Measurements from ENCODE around the gene AIG1. TPM values are rescaled to one million over a fixed set of nuclear protein-coding genes. Genes with fewer than 3 reads are reported as not detected.
"Not testable (repeated sequence)": the region's sequence is repeated elsewhere in the genome, so short reads cannot be mapped to it uniquely, and the experiment has no call there.

The AIG1 gene
- total and polyA plus RNA-seq, 2 experiments from 2014 or later, result 44.7 to 46.9 TPM

DNA sequence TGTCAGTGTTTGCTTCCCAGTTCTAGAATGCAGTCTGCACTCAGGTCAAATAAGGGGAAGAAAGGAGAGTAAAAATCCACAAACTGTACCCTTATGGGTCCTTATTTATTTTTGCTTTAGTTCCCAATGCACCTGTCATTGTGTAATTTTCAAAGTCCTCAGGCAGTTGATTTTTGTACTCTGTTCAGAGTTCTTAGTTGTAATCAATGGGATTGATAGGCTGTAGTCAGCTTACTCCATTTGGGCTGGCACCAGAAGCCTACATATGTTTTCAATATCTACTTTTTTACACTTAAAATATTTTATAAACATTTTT, 18.6 kb downstream of the AIG1 start:
- H2AFZ ChIP-seq, result no peak overlapping the region
- no peak overlapping the region for H3K4me3 ChIP-seq
- peaks cover 10% of the 10 kb centered on the region for H3K79me2 ChIP-seq (ENCODE audit: insufficient read depth)
- H3K27me3 ChIP-seq (replicated peaks; ENCODE audit: insufficient read depth), result no peaks in the 10 kb centered on the region
- no peaks in the 10 kb centered on the region for H3K4me1 ChIP-seq (ENCODE audit: insufficient read depth)
- no peaks in the 10 kb centered on the region for H3K36me3 ChIP-seq (ENCODE audit: low read depth)
- H3K9me2 ChIP-seq (ENCODE audit: insufficient read depth), result no peaks in the 10 kb centered on the region
- no peak overlapping the region for H3K9ac ChIP-seq
- H4K20me1 ChIP-seq (ENCODE audit: insufficient read depth), result no peaks in the 10 kb centered on the region
- H3K4me2 ChIP-seq (ENCODE audit: unreplicated experiment), result no peak overlapping the region
- no peaks in the 10 kb centered on the region for H3F3A ChIP-seq (ENCODE audit: insufficient read depth)
- no peak overlapping the region for H3K27ac ChIP-seq
- no peaks in the 10 kb centered on the region for H3K9me3 ChIP-seq (ENCODE audit: low read depth)
- in situ Hi-C loops (cut with MboI), result no loop called here
- no peak for DNase-seq
- TF ChIP-seq EZH2 (IDR thresholded peaks at IDR 0.05; ENCODE audit: insufficient read depth, poor library complexity, severe bottlenecking) (no peak), EZH2phosphoT487 (IDR thresholded peaks at IDR 0.05; ENCODE audit: insufficient read depth, low read depth) (no peak)

DNA sequence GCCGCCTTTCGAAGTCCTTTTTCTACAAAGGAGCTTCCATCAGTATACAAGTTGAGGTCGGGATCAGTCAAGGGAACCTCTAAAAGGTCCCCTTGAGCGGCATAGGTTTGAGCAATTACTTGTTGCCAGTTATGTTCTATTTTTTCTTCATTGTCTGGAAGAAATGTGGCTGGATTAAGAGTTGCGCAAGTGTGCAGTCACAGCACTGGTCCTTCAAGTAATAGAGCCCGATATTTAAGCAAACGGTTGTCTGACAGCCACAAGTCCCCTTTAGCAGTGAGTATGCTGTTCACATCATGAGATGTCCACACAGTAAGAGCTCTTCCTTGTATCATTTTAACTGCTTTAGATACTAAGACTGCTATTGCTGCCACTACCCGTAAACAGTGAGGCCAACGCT, 21.6 kb downstream of the AIG1 start:
- H3K4me1 ChIP-seq (ENCODE audit: insufficient read depth); H3K9ac ChIP-seq; DNase-seq; H2AFZ ChIP-seq; H3K4me2 ChIP-seq (ENCODE audit: unreplicated experiment); H3K36me3 ChIP-seq (ENCODE audit: low read depth); H3K27ac ChIP-seq; H3K4me3 ChIP-seq; H4K20me1 ChIP-seq (ENCODE audit: insufficient read depth); H3F3A ChIP-seq (ENCODE audit: insufficient read depth); in situ Hi-C loops (cut with MboI); H3K79me2 ChIP-seq (ENCODE audit: insufficient read depth); H3K27me3 ChIP-seq (replicated peaks; ENCODE audit: insufficient read depth); H3K9me2 ChIP-seq (ENCODE audit: insufficient read depth); H3K9me3 ChIP-seq (ENCODE audit: low read depth): not testable (repeated sequence)
- WGBS, 2 experiments (ENCODE audit: low coverage in 1 of 2, low lambda C conversion rate in 2 of 2, missing lambda C conversion rate in 2 of 2), result 96 to 98% methylated on average over 9 of the region's 9 CpGs

DNA sequence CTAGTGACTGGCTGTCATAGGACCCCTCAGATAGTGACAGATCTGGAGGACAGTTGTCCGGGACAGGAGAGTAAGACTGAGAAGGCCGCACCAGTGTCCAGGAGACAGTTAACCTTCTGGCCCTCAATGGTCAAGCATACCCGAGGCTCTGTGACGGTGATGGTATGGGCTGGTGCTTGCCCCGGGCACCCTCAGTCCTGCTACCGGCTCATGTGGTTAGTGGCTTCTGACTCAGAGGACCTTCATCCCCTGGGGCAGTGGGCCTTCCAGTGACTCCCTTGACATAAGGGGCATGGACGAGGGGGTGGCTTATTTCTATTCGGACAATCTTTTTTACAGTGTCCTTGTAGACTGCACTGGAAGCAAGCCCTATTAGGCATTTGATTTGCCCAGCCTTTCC, 23.3 kb downstream of the AIG1 start:
- H4K20me1 ChIP-seq (ENCODE audit: insufficient read depth); in situ Hi-C loops (cut with MboI); H2AFZ ChIP-seq; H3K4me1 ChIP-seq (ENCODE audit: insufficient read depth); H3K9ac ChIP-seq; H3K9me3 ChIP-seq (ENCODE audit: low read depth); H3F3A ChIP-seq (ENCODE audit: insufficient read depth); H3K27ac ChIP-seq; H3K79me2 ChIP-seq (ENCODE audit: insufficient read depth); H3K27me3 ChIP-seq (replicated peaks; ENCODE audit: insufficient read depth); H3K36me3 ChIP-seq (ENCODE audit: low read depth); H3K4me2 ChIP-seq (ENCODE audit: unreplicated experiment); DNase-seq; H3K4me3 ChIP-seq; H3K9me2 ChIP-seq (ENCODE audit: insufficient read depth): not testable (repeated sequence)
- WGBS, 2 experiments (ENCODE audit: low coverage in 1 of 2, low lambda C conversion rate in 2 of 2, missing lambda C conversion rate in 2 of 2), result 88 to 89% methylated on average over 8 of the region's 8 CpGs

DNA sequence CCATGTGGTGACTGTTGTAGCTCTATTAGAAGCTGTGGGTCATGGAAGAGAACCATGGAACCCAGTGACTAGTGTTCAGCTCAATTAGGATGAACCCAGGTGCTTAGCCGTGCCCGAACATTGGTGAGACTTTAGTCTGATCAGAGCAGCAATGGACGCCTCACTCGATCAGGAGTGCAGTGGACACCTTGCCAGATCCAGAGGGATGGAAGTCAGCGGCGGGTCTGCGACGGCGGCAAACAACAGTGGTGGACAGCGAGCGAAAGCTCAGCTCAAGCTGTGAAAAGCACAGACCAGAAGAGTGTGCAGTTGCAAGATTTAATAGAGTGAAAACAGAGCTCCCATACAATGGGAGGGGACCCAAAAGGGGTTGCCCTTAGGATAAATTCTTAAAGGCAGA, 26.6 kb downstream of the AIG1 start:
- H3K4me1 ChIP-seq (ENCODE audit: insufficient read depth); DNase-seq: not testable (repeated sequence)

GRCh38 chr6:143087856-143088255, 27.2 kb downstream of the AIG1 start:
- H3K36me3 ChIP-seq (ENCODE audit: low read depth), result no peaks in the 10 kb centered on the region
- 0 out of 2 replicates have a peak, but pooled peaks cover 3% of the 10 kb centered on the region for H3K4me1 ChIP-seq (ENCODE audit: insufficient read depth)
- 60 to 67% methylated on average over 2 of the region's 2 CpGs for WGBS, 2 experiments (ENCODE audit: low coverage in 1 of 2, low lambda C conversion rate in 2 of 2, missing lambda C conversion rate in 2 of 2)
- no peak for TF ChIP-seq EZH2 (IDR thresholded peaks at IDR 0.05; ENCODE audit: insufficient read depth, poor library complexity, severe bottlenecking)
- no peak for TF ChIP-seq EZH2phosphoT487 (IDR thresholded peaks at IDR 0.05; ENCODE audit: insufficient read depth, low read depth)
- no peak overlapping the region for H3K4me2 ChIP-seq (ENCODE audit: unreplicated experiment)
- H3K4me3 ChIP-seq, result no peak overlapping the region
- no peaks in the 10 kb centered on the region for H3K9me2 ChIP-seq (ENCODE audit: insufficient read depth)
- DNase-seq, result no peak
- no peaks in the 10 kb centered on the region for H3K9me3 ChIP-seq (ENCODE audit: low read depth)
- no peak overlapping the region for H2AFZ ChIP-seq
- H3K27me3 ChIP-seq (replicated peaks; ENCODE audit: insufficient read depth), result no peaks in the 10 kb centered on the region
- H3K27ac ChIP-seq, result no peak overlapping the region
- H3K9ac ChIP-seq, result no peak overlapping the region
- no peaks in the 10 kb centered on the region for H4K20me1 ChIP-seq (ENCODE audit: insufficient read depth)
- no peaks in the 10 kb centered on the region for H3K79me2 ChIP-seq (ENCODE audit: insufficient read depth)
- in situ Hi-C loops (cut with MboI), result no loop called here
- H3F3A ChIP-seq (ENCODE audit: insufficient read depth), result no peaks in the 10 kb centered on the region

More for the DNA sequence above, 26.6 kb downstream of the AIG1 start:
- H4K20me1 ChIP-seq (ENCODE audit: insufficient read depth); H3K27ac ChIP-seq; H2AFZ ChIP-seq; H3K27me3 ChIP-seq (replicated peaks; ENCODE audit: insufficient read depth); H3K9ac ChIP-seq; H3K9me3 ChIP-seq (ENCODE audit: low read depth); H3F3A ChIP-seq (ENCODE audit: insufficient read depth); H3K36me3 ChIP-seq (ENCODE audit: low read depth); H3K79me2 ChIP-seq (ENCODE audit: insufficient read depth); in situ Hi-C loops (cut with MboI); H3K9me2 ChIP-seq (ENCODE audit: insufficient read depth); H3K4me2 ChIP-seq (ENCODE audit: unreplicated experiment); H3K4me3 ChIP-seq: not testable (repeated sequence)
- 96 to 100% methylated on average over 11 of the region's 11 CpGs for WGBS, 2 experiments (ENCODE audit: low coverage in 1 of 2, low lambda C conversion rate in 2 of 2, missing lambda C conversion rate in 2 of 2)

All from GM23248 (cell line).